NCI-H2107 (cell line): ENCODE data around the gene CRABP1.

Experiments used
- DNase-seq: peaks from one replicate; lab custom pipeline; 2025; lab: John Stamatoyannopoulos, UW

CRABP1 gene

GRCh38 chr15:78317145-78317836 lies 22.9 kb upstream of the CRABP1 start:
- DNase-seq, result no peak

GRCh38 chr15:78319588-78319987 lies 20.6 kb upstream of the CRABP1 start:
- DNase-seq, result no peak

GRCh38 chr15:78320183-78320582 lies 20.0 kb upstream of the CRABP1 start:
- no peak for DNase-seq

GRCh38 chr15:78321041-78321570 lies 19.0 kb upstream of the CRABP1 start:
- no peak for DNase-seq

GRCh38 chr15:78321786-78322185 lies 18.4 kb upstream of the CRABP1 start:
- no peak for DNase-seq

GRCh38 chr15:78322243-78322642 lies 17.9 kb upstream of the CRABP1 start:
- DNase-seq, result no peak

GRCh38 chr15:78322724-78323521 lies 17.2 kb upstream of the CRABP1 start:
- no peak for DNase-seq

GRCh38 chr15:78323693-78324092 lies 16.5 kb upstream of the CRABP1 start:
- DNase-seq, result no peak

GRCh38 chr15:78324144-78324543 lies 16.0 kb upstream of the CRABP1 start:
- no peak for DNase-seq

GRCh38 chr15:78325092-78325843 lies 14.9 kb upstream of the CRABP1 start:
- DNase-seq, result no peak

GRCh38 chr15:78327466-78327865 lies 12.7 kb upstream of the CRABP1 start:
- DNase-seq, result no peak

GRCh38 chr15:78329625-78330024 lies 10.5 kb upstream of the CRABP1 start:
- no peak for DNase-seq

GRCh38 chr15:78334845-78335244 lies 5.3 kb upstream of the CRABP1 start:
- DNase-seq, result no peak

GRCh38 chr15:78335985-78336384 lies 4.2 kb upstream of the CRABP1 start:
- no peak for DNase-seq

- no peak for DNase-seq
Measured at GRCh38 chr15:78338781-78339180, 1.4 kb upstream of the CRABP1 start.

- DNase-seq, result no peak
Measured at GRCh38 chr15:78339559-78339958, 594 bp upstream of the CRABP1 start.

GRCh38 chr15:78341057-78341987 lies 1.2 kb downstream of the CRABP1 start:
- no peak for DNase-seq

- DNase-seq, result no peak
Measured at GRCh38 chr15:78342021-78342420, 1.9 kb downstream of the CRABP1 start.

- no peak for DNase-seq
Measured at GRCh38 chr15:78343276-78344060, 3.3 kb downstream of the CRABP1 start.

- DNase-seq, result no peak
Measured at GRCh38 chr15:78345396-78346125, 5.4 kb downstream of the CRABP1 start.
